HepG2 (cell line): ENCODE results near the gene NUDT19. TPM values are rescaled to one million over a fixed set of nuclear protein-coding genes. Genes with fewer than 3 reads are reported as not detected.

Source experiments
- FOXA3 ChIP-seq: IDR thresholded peaks from 2 replicates; pipeline ENCODE4 v1.6.1; 2016; ENCODE audit warnings: missing genetic modification reagents, missing compliant biosample characterization
- GPBP1L1 ChIP-seq: sonication (generic); formaldehyde crosslinking; IDR thresholded peaks from 2 replicates; pipeline ENCODE4 v1.5.0; 2020; ENCODE audit warnings: mild to moderate bottlenecking, missing genetic modification reagents
- IRF1 ChIP-seq: sonication (generic); formaldehyde crosslinking; IDR thresholded peaks from 2 replicates; pipeline ENCODE4 v1.4.0; 2020; ENCODE audit warnings: low read depth, mild to moderate bottlenecking, missing genetic modification reagents
- IRF9 ChIP-seq: sonication (generic); formaldehyde crosslinking; IDR thresholded peaks from 2 replicates; pipeline ENCODE4 v1.8.0; 2022; ENCODE audit warnings: missing genetic modification reagents, mild to moderate bottlenecking, borderline replicate concordance
- RERE ChIP-seq: IDR thresholded peaks from 2 replicates; pipeline ENCODE4 v1.6.1; 2016; ENCODE audit warnings: low read depth, missing genetic modification reagents, missing compliant biosample characterization
- ZNF142 ChIP-seq: sonication (generic); formaldehyde crosslinking; IDR thresholded peaks from 2 replicates; pipeline ENCODE4 v1.4.0; 2020; ENCODE audit warnings: missing genetic modification reagents
- ZNF609 ChIP-seq: sonication (generic); formaldehyde crosslinking; IDR thresholded peaks from 2 replicates; pipeline ENCODE4 v1.4.0; 2020; ENCODE audit warnings: mild to moderate bottlenecking, missing genetic modification reagents, borderline replicate concordance
- polyA plus RNA-seq, 8 experiments: library from polyadenylated mRNA; depleted of rRNA in 3 of 8; stranded (reverse) in 7 of 8; unstranded in 1 of 8; fragments of >200 nt; fragmentation: Illumina TruSeq in 4 of 8; extraction: Trizol in 4 of 8; gene quantifications; 2 replicates each; pipeline versions ENCODE4 v1.2.1 to v1.2.3, GENCODE V29; 2011 to 2016; ENCODE audit warnings: low read depth in 4 of 8, missing spikeins in 1 of 8, mixed read lengths in 1 of 8; ENCODE audit not compliant: insufficient read depth in 1 of 8
- total RNA-seq, 5 experiments: library from RNA; depleted of rRNA; stranded (reverse); fragments of >200 nt; fragmentation: Illumina TruSeq; extraction: Trizol; gene quantifications; 2 replicates each; pipeline ENCODE4 v1.2.3, GENCODE V29; 2016; ENCODE audit warnings: low read depth in 1 of 5

Gene NUDT19
- total and polyA plus RNA-seq, 2 of the 13 experiments (the other 11 are each of a cell fraction or from before 2014, with no cell fraction given) = 3.1 to 3.6 TPM

- TF ChIP-seq ZNF609 (CRISPR knock-in tag) (peak; percentile 99), ZNF142 (no peak), RERE (CRISPR knock-in tag) (peak; percentile 99), IRF9 (no peak), IRF1 (CRISPR knock-in tag) (no peak), GPBP1L1 (CRISPR knock-in tag) (no peak), FOXA3 (CRISPR knock-in tag) (peak; percentile 86)
These were observed 10.4 kb downstream of the NUDT19 start (continued) for GRCh38 chr19:32702010-32702409.
